GM21528 (cell line): ENCODE data around the gene DEPDC1B.
"Not testable (repeated sequence)": the region's sequence is repeated elsewhere in the genome, so short reads cannot be mapped to it uniquely, and the experiment has no call there.

Experiments used
- ATAC-seq: cut with Tn5 transposase; IDR thresholded peaks from one replicate; pipeline ENCODE4 v1.9.1; 2021; ENCODE audit warnings: mild to moderate bottlenecking, moderate library complexity; ENCODE audit not compliant: unreplicated experiment, low FRiP score

The DEPDC1B gene

GRCh38 chr5:60699609-60700415, at the start of gene DEPDC1B:
DEPDC1B (minus strand) TSS chr5:60700166; CDS start chr5:60700093, 73 bp downstream.
- ATAC-seq, result peak; percentile 94

- no peak for ATAC-seq
These were observed 44.7 kb upstream of the DEPDC1B start for GRCh38 chr5:60744682-60745081.

GRCh38 chr5:60743511-60744314, 43.7 kb upstream of the DEPDC1B start:
- ATAC-seq, result no peak

GRCh38 chr5:60740322-60740721, 40.4 kb upstream of the DEPDC1B start:
- ATAC-seq, result no peak

- no peak for ATAC-seq
These were observed 39.0 kb upstream of the DEPDC1B start for GRCh38 chr5:60738933-60739332.

GRCh38 chr5:60738461-60738860, 38.5 kb upstream of the DEPDC1B start:
- no peak for ATAC-seq

GRCh38 chr5:60730858-60731257, 30.9 kb upstream of the DEPDC1B start:
- ATAC-seq, result not testable (repeated sequence)

- ATAC-seq, result no peak
These were observed 27.2 kb upstream of the DEPDC1B start for GRCh38 chr5:60727033-60727679.

GRCh38 chr5:60724126-60724525, 24.2 kb upstream of the DEPDC1B start:
- ATAC-seq, result no peak

- no peak for ATAC-seq
These were observed 22.4 kb upstream of the DEPDC1B start for GRCh38 chr5:60722416-60722815.

GRCh38 chr5:60719329-60719728, 19.4 kb upstream of the DEPDC1B start:
- ATAC-seq, result no peak

- ATAC-seq, result no peak
These were observed 18.4 kb upstream of the DEPDC1B start for GRCh38 chr5:60718166-60718892.

GRCh38 chr5:60715201-60715928, 15.4 kb upstream of the DEPDC1B start:
- not testable (repeated sequence) for ATAC-seq

- no peak for ATAC-seq
These were observed 13.0 kb upstream of the DEPDC1B start for GRCh38 chr5:60712950-60713349.

- not testable (repeated sequence) for ATAC-seq
These were observed 11.9 kb upstream of the DEPDC1B start for GRCh38 chr5:60711892-60712291.

- ATAC-seq, result no peak
These were observed 10.4 kb upstream of the DEPDC1B start for GRCh38 chr5:60710362-60710761.

GRCh38 chr5:60705144-60705543, 5.2 kb upstream of the DEPDC1B start:
- ATAC-seq, result no peak

GRCh38 chr5:60703944-60704343, 4.0 kb upstream of the DEPDC1B start:
- ATAC-seq, result no peak

- no peak for ATAC-seq
These were observed 1.5 kb upstream of the DEPDC1B start for GRCh38 chr5:60701321-60701968.
